BJ (cell line): Measurements from ENCODE around the gene CACNA1I. TPM values are rescaled to one million over a fixed set of nuclear protein-coding genes. Genes with fewer than 3 reads are reported as not detected.

ENCODE experiments used
- CTCF ChIA-PET: fragments of 350-600 bp; formaldehyde crosslinking; extraction: SDS; loops from one replicate; lab custom pipeline; 2021; ENCODE audit warnings: antibody characterized with exemption, inconsistent platforms; lab: Yijun Ruan, JAX
- POLR2A ChIA-PET: fragments of 300-600 bp; sonication (Branson Sonifier 250); formaldehyde crosslinking; extraction: SDS; loops from one replicate; lab custom pipeline; 2021; ENCODE audit warnings: antibody characterized with exemption; lab: Charles Lee
- DNase-seq: peaks from one replicate; pipeline ENCODE4 v3.0.0-alpha.2; 2011; ENCODE audit warnings: low read depth
- H3K27me3 ChIP-seq: 2 replicates; pipeline ENCODE4 v1.6.0; 2011; ENCODE audit warnings: low read length; ENCODE audit not compliant: control insufficient read depth, insufficient read depth
- H3K36me3 ChIP-seq: 2 replicates; pipeline ENCODE4 v1.5.1; 2011; ENCODE audit warnings: low read length; ENCODE audit not compliant: control insufficient read depth, insufficient read depth
- H3K4me3 ChIP-seq: 2 replicates; pipeline ENCODE4 v1.5.1; 2011; ENCODE audit warnings: low read depth, mild to moderate bottlenecking, control low read depth, low read length
- polyA plus RNA-seq: library from polyadenylated mRNA; depleted of rRNA; stranded (reverse); fragments of >200 nt; gene quantifications from 2 replicates; pipeline ENCODE4 v1.2.3, GENCODE V29; 2011
- TF ChIP-seq, protein P1 (sequence below): IDR thresholded peaks from 2 replicates; pipeline ENCODE4 v1.5.1; 2011; ENCODE audit warnings: low read depth, mild to moderate bottlenecking, control low read depth, inconsistent platforms, low read length, moderate library complexity; ENCODE audit not compliant: insufficient read depth

CACNA1I gene
- polyA plus RNA-seq, 1 experiment: 0.01 TPM

GRCh38 chr22:39610246-39610645 lies 39.7 kb downstream of the CACNA1I start:
- DNase-seq: no peak
- no peaks in the 10 kb centered on the region for H3K36me3 ChIP-seq
- ChIA-PET POLR2A (no interaction called here), CTCF (no interaction called here)
- no peak overlapping the region for H3K4me3 ChIP-seq
- no peaks in the 10 kb centered on the region; the same call in 1 of the 2 replicates for H3K27me3 ChIP-seq
- TF ChIP-seq, protein P1, sequence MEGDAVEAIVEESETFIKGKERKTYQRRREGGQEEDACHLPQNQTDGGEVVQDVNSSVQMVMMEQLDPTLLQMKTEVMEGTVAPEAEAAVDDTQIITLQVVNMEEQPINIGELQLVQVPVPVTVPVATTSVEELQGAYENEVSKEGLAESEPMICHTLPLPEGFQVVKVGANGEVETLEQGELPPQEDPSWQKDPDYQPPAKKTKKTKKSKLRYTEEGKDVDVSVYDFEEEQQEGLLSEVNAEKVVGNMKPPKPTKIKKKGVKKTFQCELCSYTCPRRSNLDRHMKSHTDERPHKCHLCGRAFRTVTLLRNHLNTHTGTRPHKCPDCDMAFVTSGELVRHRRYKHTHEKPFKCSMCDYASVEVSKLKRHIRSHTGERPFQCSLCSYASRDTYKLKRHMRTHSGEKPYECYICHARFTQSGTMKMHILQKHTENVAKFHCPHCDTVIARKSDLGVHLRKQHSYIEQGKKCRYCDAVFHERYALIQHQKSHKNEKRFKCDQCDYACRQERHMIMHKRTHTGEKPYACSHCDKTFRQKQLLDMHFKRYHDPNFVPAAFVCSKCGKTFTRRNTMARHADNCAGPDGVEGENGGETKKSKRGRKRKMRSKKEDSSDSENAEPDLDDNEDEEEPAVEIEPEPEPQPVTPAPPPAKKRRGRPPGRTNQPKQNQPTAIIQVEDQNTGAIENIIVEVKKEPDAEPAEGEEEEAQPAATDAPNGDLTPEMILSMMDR: no peak

- DNase-seq: no peak
- CTCF ChIA-PET: no interaction called here
- Histone ChIP-seq H3K36me3 (no peaks in the 10 kb centered on the region), H3K4me3 (no peak overlapping the region), H3K27me3 (peaks cover 2% of the 10 kb centered on the region)
- POLR2A ChIA-PET: no interaction called here
- TF ChIP-seq, protein P1: no peak
Measured at GRCh38 chr22:39610766-39611165, 40.2 kb downstream of the CACNA1I start.

DNA sequence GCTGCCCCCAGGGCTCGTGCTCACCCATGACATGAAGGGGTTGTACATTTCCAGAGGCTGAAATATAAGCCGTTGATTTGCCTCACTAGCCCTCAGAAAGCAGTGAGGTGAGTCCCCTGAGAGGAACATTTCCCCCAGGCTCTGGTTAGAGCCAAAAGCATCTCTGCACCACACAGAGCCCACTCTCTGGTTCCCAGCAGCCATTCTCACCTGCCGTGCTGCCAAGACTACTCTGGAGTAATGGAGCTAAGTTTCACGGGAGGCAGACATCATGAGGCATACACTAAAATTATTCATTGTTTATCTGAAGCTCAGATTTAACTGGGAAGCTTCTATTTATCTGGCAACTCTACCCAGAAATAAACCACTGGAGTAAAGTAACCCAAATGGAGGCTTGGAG lies 40.8 kb downstream of the CACNA1I start:
- Histone ChIP-seq H3K36me3 (no peaks in the 10 kb centered on the region), H3K27me3 (peaks cover 2% of the 10 kb centered on the region), H3K4me3 (no peak overlapping the region)
- CTCF ChIA-PET: no interaction called here
- TF ChIP-seq, protein P1: no peak
- no peak for DNase-seq
- POLR2A ChIA-PET: no interaction called here

DNA sequence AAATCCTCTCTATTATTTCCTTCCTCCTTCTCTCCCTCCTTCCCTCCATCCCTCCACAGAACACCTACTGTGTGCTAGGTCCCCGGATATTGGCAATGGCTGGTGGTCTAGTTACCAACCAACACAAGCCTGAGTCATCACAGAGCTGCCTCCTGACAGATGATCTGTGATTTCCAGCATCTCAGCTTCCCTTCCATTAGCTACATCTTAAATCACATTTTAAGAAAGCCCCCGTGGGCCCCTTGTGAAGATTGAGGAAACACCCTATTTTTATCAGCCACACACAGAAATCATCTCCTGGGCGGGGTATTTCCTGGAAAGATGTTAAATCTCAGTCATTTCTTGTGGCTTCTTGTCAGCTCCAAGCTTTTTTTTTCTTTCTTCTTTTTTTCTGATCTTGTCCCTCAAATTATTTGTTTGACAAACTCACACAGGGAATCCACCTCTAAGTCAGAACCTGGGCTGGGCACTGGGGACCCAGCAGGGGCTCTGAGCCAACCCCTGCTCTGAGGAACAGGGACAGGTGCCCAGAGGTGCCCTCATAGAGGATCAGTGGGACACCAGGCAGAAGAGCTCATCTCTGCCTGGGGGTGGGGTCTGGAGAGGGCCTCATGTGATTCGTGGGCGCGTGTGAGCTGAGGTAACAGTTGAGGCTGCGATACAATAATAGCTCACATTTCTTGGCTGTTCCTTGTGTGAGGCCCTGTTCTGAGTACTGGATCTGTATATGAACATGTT lies 42.4 kb downstream of the CACNA1I start:
- Histone ChIP-seq H3K36me3 (no peaks in the 10 kb centered on the region), H3K4me3 (no peak overlapping the region), H3K27me3 (peaks cover 2% of the 10 kb centered on the region; the same call in 1 of the 2 replicates)
- TF ChIP-seq, protein P1: no peak
- CTCF ChIA-PET: interaction anchor here (0.7 to 0.8 kb wide), 2 partner anchors 9 to 13 kb away, joined by 3 read pairs; no protein-coding TSS in a partner anchor
- POLR2A ChIA-PET: no interaction called here
- no peak for DNase-seq

DNA sequence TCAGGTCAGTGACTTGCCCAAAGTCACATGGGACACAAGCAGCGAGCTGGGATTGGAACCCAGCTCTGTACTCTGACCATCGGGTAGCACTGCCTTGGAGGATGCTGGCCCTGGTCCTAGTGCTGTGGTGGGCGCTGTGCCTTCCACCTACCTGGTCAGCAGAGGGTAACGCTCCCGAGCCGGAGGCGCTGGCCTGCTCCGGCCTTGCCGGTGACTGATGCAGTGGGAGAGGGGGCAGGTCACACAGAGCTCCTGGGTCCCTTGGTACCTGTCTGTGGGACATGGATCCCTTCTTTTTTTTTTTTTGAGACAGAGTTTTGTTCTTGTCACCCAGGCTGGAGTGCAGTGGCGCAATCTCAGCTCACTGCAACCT lies 43.0 kb downstream of the CACNA1I start:
- Histone ChIP-seq H3K27me3 (peaks cover 2% of the 10 kb centered on the region; the same call in 1 of the 2 replicates), H3K36me3 (no peaks in the 10 kb centered on the region), H3K4me3 (no peak overlapping the region)
- no peak for DNase-seq
- ChIA-PET CTCF (interaction anchor here (0.8 to 1.4 kb wide), 2 partner anchors 13 to 411 kb away, joined by 3 to 4 read pairs; no protein-coding TSS in a partner anchor), POLR2A (no interaction called here)
- TF ChIP-seq, protein P1: no peak
